Uterus (tissue), 2 donors: ENCODE results near the gene ZC3H4.

ENCODE experiments used
- CTCF ChIP-seq, 4 experiments: fragments of 200-600 bp in 2 of 4; fragments of 450-650 bp in 2 of 4; sonication (generic) in 2 of 4; IDR thresholded peaks; one replicate each; pipeline ENCODE4 v1.5.1; 2016 to 2019; ENCODE audit warnings: antibody characterized with exemption in 4 of 4, mild to moderate bottlenecking in 2 of 4, moderate library complexity in 1 of 4
- POLR2A ChIP-seq, 2 donors: fragments of 450-650 bp; IDR thresholded peaks; one replicate each; pipeline ENCODE4 v1.6.1; 2016; ENCODE audit warnings: antibody characterized with exemption in 2 of 2, mild to moderate bottlenecking in 1 of 2, moderate library complexity in 1 of 2

- TF ChIP-seq CTCF (IDR thresholded peaks at IDR 0.05) (no peak), POLR2A (IDR thresholded peaks at IDR 0.05) (no peak)
Observed at GRCh38 chr19:47109541-47110375, 3.8 kb downstream of the ZC3H4 start.
